Left forelimb (tissue), 1 donor: ENCODE measurements around the gene CDKAL1.
"Not testable (repeated sequence)": the region's sequence is repeated elsewhere in the genome, so short reads cannot be mapped to it uniquely, and the experiment has no call there.

Experiments used
- DNase-seq: peaks from one replicate; pipeline ENCODE4 v3.0.0-alpha.2; 2018; ENCODE audit warnings: low spot score

Gene CDKAL1

GRCh38 chr6:21074484-21074883, 540.2 kb downstream of the CDKAL1 start:
- DNase-seq, result no peak

- no peak for DNase-seq
Measured at GRCh38 chr6:21075986-21076385, 541.7 kb downstream of the CDKAL1 start.

DNA sequence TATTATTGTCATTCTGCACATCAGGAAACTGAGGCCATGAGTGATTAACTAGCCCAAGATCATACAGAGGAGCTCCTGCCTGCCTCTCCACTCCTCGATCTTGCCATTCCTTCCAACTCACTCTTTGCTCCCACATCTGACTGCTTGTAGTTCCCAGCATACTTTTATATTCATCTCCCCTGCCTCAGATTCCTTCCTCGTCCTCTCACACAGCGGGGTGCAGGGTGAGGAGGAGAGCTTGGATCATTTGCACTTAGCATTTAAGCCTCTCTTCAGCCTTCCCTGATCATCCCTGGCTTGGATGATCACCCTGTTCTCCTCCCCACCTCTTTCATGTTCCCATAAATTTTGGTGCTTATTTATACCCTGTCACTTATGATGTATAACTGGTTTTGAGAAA, 544.2 kb downstream of the CDKAL1 start:
- DNase-seq, result no peak

DNA sequence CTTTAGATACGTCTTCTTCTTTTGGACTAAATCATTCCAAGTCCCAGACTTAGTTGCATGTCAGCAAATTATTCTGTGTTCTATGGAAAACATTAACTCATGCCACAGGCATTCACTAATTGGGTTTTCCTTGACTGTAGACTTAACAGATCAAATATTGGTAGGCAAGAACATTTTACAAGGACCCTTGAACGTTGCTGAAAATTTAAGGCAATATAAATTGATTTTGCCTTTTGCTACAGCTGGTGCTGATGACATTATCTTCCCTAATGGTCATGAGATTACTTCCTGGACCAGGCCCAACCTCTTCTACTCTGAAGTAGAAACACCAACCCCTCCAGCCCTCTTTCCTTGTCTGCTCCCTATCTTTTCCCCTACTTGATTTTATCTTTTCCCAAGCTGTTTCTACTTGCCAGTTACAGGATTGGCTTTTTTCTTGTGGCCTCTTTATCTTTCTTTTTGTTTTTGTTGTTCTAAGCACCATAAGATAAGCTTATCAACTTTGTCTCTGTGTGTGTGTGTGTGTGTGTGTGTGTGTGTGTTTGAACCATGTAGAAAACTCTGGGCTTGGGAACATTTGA, 545.3 kb downstream of the CDKAL1 start:
- DNase-seq, result no peak

- DNase-seq, result no peak
Measured at GRCh38 chr6:21080221-21080620, 546.0 kb downstream of the CDKAL1 start.

GRCh38 chr6:21082091-21082490, 547.8 kb downstream of the CDKAL1 start:
- no peak for DNase-seq

DNA sequence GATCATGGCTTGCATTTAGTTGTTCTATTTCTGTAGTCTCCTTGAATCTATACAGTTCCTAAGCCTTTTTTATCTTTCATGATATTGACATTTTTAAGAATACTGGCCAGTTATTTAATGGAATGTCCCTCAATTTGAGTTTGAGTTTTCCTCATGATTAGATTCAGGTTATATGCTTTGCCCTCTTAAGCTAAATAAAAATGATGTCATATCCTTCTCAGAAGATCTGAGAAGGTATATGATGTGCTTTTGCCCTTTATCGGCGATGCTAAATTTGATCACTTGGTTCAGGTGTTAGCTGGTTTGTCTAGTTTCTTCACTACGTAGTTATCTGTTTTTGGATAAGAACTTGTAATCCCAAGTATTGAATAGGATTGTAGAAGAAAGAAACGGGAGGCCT, 549.5 kb downstream of the CDKAL1 start:
- DNase-seq, result no peak

- no peak for DNase-seq
Measured at GRCh38 chr6:21084656-21085055, 550.4 kb downstream of the CDKAL1 start.

DNA sequence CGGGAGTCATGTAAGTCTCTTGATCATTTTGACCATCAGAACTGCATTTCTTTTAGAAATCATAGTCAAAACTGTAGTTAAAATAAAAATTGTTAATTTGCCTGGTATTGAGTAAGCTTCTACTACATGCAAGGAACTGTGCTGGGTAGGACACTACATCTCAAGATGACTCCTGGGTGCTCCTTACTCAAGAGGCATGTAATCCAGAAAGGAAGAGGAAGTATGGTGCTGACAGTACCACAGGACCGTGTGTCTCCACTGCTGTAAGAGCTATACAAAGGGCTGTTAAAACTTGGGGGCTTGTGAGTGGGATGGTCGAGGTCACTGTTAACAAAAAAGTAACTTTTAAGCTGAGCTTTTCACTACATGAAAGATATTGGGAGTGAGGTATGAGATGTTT, 551.0 kb downstream of the CDKAL1 start:
- no peak for DNase-seq

GRCh38 chr6:21085643-21086042, 551.4 kb downstream of the CDKAL1 start:
- DNase-seq, result no peak

GRCh38 chr6:21087188-21087587, 552.9 kb downstream of the CDKAL1 start:
- DNase-seq, result no peak

GRCh38 chr6:21091411-21091810, 557.2 kb downstream of the CDKAL1 start:
- DNase-seq, result no peak

- DNase-seq, result not testable (repeated sequence)
Measured at GRCh38 chr6:21092231-21092772, 558.0 kb downstream of the CDKAL1 start.

- DNase-seq, result no peak
Measured at GRCh38 chr6:21095462-21095861, 561.2 kb downstream of the CDKAL1 start.

DNA sequence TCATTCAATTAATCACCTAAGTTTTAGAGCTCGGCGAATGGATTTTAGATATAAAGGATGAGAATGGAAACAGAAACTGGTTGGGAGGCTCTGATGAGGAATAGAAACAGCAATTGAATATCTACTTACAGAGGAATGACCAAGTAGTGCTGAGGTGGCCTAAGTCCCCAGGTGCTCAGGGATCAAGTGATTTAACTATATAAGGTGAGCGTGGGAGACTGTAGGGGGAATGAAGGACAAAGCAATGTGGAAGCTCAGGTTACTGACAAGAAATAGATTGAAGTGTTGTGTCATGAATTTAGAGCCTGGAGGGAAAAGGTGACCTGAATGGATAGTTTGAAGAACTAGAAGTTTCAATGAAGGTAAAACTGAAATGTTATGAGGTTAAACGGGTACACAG, 563.9 kb downstream of the CDKAL1 start:
- no peak for DNase-seq

DNA sequence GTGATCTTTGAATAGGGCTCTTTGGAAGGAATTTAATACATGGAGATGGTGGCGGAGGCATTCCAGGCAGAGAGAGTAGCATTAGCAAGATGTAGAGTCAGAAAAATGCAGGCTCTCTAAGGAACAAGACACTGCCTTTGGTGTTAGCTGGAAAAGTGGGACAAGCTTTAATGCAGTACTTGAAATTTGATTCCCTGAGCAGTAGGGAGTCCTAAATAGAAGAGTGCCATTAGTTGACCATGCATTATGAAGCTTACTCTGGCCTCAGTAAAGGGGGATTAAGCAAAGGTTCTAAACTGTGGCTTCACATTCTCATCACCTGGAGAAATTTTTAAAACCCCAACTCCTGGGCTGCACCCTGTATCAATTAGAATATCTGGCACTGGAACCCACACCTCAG, 564.5 kb downstream of the CDKAL1 start:
- no peak for DNase-seq

- DNase-seq, result no peak
Measured at GRCh38 chr6:21099338-21100314, 565.4 kb downstream of the CDKAL1 start.

- DNase-seq, result no peak
Measured at GRCh38 chr6:21100991-21101390, 566.7 kb downstream of the CDKAL1 start.

DNA sequence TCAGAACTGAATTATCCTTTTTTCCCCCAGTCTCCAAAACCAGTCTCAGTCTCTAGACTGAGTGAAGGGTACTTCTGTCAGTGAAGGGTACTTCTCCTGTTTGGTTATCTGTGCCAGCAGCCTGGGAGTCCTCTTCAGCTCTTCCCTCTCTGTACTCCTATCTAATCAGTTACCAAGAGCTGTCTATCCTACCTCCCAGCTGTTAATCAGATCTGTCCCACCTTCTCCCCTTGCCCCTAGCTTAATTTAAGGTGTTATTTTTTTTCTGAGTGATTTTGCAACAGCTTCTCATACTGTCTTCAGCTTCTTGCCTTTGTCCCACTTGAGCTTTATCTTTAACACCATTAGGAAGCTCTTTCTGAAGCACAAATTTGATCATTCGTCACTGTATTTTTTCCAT, 567.4 kb downstream of the CDKAL1 start:
- DNase-seq, result no peak

- DNase-seq, result no peak
Measured at GRCh38 chr6:21102201-21102600, 567.9 kb downstream of the CDKAL1 start.

- DNase-seq, result no peak
Measured at GRCh38 chr6:21102624-21103023, 568.4 kb downstream of the CDKAL1 start.

DNA sequence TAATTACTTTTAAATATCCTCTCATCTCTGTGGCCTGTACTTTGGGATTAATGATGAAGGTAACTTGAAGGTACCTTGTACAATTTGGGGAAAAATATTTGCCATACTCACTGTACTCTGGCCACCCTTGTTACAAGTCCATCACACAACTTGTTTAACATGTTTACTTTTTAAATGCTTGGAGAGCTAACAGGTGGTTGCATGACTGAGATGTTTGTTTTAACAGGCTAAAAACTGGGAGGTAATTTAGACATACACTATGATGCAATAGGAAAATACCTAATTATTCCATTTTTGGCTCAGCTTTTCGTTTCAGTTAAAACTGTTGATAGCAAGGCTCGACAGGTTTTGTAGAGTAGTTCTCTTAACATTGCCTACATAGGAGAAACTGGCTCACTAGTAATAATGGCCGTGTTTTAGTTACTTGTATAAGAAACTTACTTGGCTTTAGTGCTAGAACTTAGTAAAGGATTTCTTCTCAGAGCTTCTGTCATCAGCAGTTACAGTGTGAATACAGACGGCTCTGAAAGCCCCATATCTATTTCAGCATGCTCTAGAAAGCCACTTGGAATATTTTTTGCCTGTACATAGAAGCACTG, 569.5 kb downstream of the CDKAL1 start:
- no peak for DNase-seq

DNA sequence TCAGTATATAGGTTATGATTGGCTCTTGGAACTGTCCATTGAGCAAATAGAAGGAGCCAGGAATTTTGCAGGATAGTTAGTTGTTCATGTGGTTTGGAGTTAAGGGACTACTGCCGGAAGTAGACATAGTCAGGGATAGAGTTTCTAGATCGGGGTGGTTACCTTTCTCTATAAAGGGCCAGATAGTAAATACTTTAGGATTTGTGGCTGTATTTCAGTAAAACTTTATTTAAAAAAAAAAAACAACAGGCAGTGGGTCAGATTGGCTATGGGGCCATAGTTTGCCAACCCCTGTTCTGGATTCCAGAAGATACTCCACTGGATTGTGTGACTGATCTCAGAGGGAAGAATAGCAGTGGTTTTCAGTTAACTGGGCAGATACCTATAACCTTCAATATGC, 570.0 kb downstream of the CDKAL1 start:
- no peak for DNase-seq
